OCI-LY7 (cell line): Measurements from ENCODE around the gene MKS1. TPM values are rescaled to one million over a fixed set of nuclear protein-coding genes. Genes with fewer than 3 reads are reported as not detected.

Experiments used
- BruUV-seq: library from RNA; stranded (reverse); fragments of 400-500 nt; replicated peaks from 2 replicates; lab custom pipeline; 2021; lab: Mats Ljungman, UMichigan
- CTCF ChIA-PET: fragments of 300-600 bp; sonication (Branson Sonifier 250); formaldehyde crosslinking; loops from one replicate; lab custom pipeline; 2022; ENCODE audit warnings: antibody characterized with exemption; ENCODE audit not compliant: unreplicated experiment; lab: Charles Lee
- POLR2A ChIA-PET: fragments of 300-600 bp; sonication (Branson Sonifier 250); formaldehyde crosslinking; loops from one replicate; lab custom pipeline; 2022; ENCODE audit warnings: antibody characterized with exemption; lab: Charles Lee
- DNase-seq: peaks from one replicate; pipeline ENCODE4 v3.0.0-alpha.2; 2015; ENCODE audit warnings: low spot score
- H2AFZ ChIP-seq: fragments of 200-600 bp; sonication (generic), shearing (Covaris generic); 2 replicates; pipeline ENCODE4 v1.6.1; 2014; ENCODE audit warnings: mild to moderate bottlenecking, antibody characterized with exemption, low read length, moderate library complexity
- H3K27ac ChIP-seq: fragments of 200-600 bp; sonication (generic); 2 replicates; pipeline ENCODE4 v1.5.1; 2014; ENCODE audit warnings: mixed run types, low read depth, mild to moderate bottlenecking, moderate library complexity, low read length, inconsistent platforms; ENCODE audit not compliant: poor library complexity, severe bottlenecking
- H3K36me3 ChIP-seq: fragments of 200-600 bp; sonication (generic); 2 replicates; pipeline ENCODE4 v1.6.1; 2014; ENCODE audit warnings: mild to moderate bottlenecking, antibody characterized with exemption, low read length, moderate library complexity, mixed read lengths; ENCODE audit not compliant: insufficient read depth
- H3K4me1 ChIP-seq: fragments of 200-600 bp; sonication (generic); 2 replicates; pipeline ENCODE4 v1.5.1; 2014; ENCODE audit warnings: mild to moderate bottlenecking, low read length; ENCODE audit not compliant: insufficient read depth, poor library complexity, severe bottlenecking
- H3K4me2 ChIP-seq: fragments of 200-600 bp; sonication (generic); 2 replicates; pipeline ENCODE4 v1.6.1; 2014; ENCODE audit warnings: mild to moderate bottlenecking, low read length
- H3K4me3 ChIP-seq: fragments of 200-600 bp; sonication (generic); 2 replicates; pipeline ENCODE4 v1.5.1; 2014; ENCODE audit warnings: mild to moderate bottlenecking, low read depth, low read length; ENCODE audit not compliant: poor library complexity, severe bottlenecking
- H3K79me2 ChIP-seq: fragments of 200-600 bp; sonication (generic); 2 replicates; pipeline ENCODE4 v1.6.1; 2016; ENCODE audit warnings: low read depth, mild to moderate bottlenecking, low read length, moderate library complexity, mixed read lengths; ENCODE audit not compliant: insufficient read depth
- H3K9me2 ChIP-seq: fragments of 200-600 bp; sonication (generic); 2 replicates; pipeline ENCODE4 v1.6.1; 2016; ENCODE audit warnings: mild to moderate bottlenecking, low read length, mixed read lengths; ENCODE audit not compliant: insufficient read depth
- H3K9me3 ChIP-seq: fragments of 200-600 bp; sonication (generic); 2 replicates; pipeline ENCODE4 v1.6.1; 2014; ENCODE audit warnings: mild to moderate bottlenecking, mixed run types, low read length, mixed read lengths
- H4K20me1 ChIP-seq: fragments of 200-600 bp; sonication (generic); 2 replicates; pipeline ENCODE4 v1.6.1; 2014; ENCODE audit warnings: mild to moderate bottlenecking, antibody characterized with exemption, low read length, moderate library complexity, mixed read lengths; ENCODE audit not compliant: insufficient read depth
- CTCF ChIP-seq: fragments of 200-600 bp; sonication (generic); conservative IDR thresholded peaks from 2 replicates; pipeline ENCODE4 v1.5.1; 2014; ENCODE audit warnings: mild to moderate bottlenecking, antibody characterized with exemption, low read length, moderate library complexity, mixed read lengths
- EZH2phosphoT487 ChIP-seq: fragments of 200-600 bp; sonication (generic); IDR thresholded peaks from 2 replicates; pipeline ENCODE4 v1.6.1; 2018; ENCODE audit warnings: low read depth, borderline replicate concordance, mild to moderate bottlenecking, mixed run types, antibody characterized with exemption, low read length, moderate library complexity, mixed read lengths
- intact Hi-C: fragments of 100-400 bp; cut with micrococcal nuclease; formaldehyde crosslinking; loops from one replicate; pipeline ENCODE4 v1.10.0; 2022; ENCODE audit not compliant: unreplicated experiment
- total RNA-seq, 2 experiments: library from RNA; depleted of rRNA in 1 of 2; stranded (reverse); fragments of >200 nt in 1 of 2; shearing (Covaris generic) in 1 of 2; gene quantifications; 2 replicates each; pipeline ENCODE4 v1.2.3, GENCODE V29; 2014 to 2022

MKS1 gene
- total RNA-seq, 2 experiments from 2014 or later = 0.69 to 26.9 TPM

- H2AFZ ChIP-seq = no peak overlapping the region
- CTCF ChIA-PET = no interaction called here
Measured at GRCh38 chr17:58189436-58190146, 29.5 kb downstream of the MKS1 start.

DNA sequence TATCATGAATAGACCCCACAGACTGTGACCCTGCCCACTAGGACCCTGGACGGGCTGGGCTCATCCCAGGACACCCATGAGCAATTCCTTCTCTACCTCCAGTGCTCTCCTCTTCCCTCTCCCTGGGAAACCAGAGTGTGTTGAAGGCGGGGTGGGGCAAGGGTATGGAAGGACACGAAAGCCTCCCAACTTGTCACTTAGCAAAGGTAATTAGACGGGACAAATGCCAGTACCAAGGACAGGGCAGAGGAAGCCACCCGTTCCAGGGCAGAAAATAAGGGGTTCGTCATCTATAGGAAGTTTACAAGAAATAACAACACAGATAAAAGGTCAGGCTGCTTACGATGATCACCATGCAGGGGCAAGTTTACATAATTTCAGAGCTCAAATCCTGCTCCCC lies 31.4 kb downstream of the MKS1 start:
- no peak overlapping the region for H3K4me3 ChIP-seq
- H2AFZ ChIP-seq = no peak overlapping the region
- peaks cover 16% of the 10 kb centered on the region for H3K4me1 ChIP-seq
- BruUV-seq = no TSS peak
- no peaks in the 10 kb centered on the region for H4K20me1 ChIP-seq
- H3K9me3 ChIP-seq = no peaks in the 10 kb centered on the region
- TF ChIP-seq EZH2phosphoT487 = no peak
- TF ChIP-seq CTCF = no peak
- H3K27ac ChIP-seq = no peak overlapping the region
- H3K79me2 ChIP-seq = no peaks in the 10 kb centered on the region
- intact Hi-C loops = no loop called here
- ChIA-PET POLR2A (no interaction called here), CTCF (no interaction called here)
- H3K9me2 ChIP-seq = no peaks in the 10 kb centered on the region
- no peaks in the 10 kb centered on the region for H3K36me3 ChIP-seq
- DNase-seq = no peak
- no peak overlapping the region for H3K4me2 ChIP-seq

More at GRCh38 chr17:58189436-58190146, 29.5 kb downstream of the MKS1 start:
- TF ChIP-seq EZH2phosphoT487 (no peak), CTCF (no peak)
- Histone ChIP-seq H3K36me3 (no peaks in the 10 kb centered on the region), H3K4me3 (no peak overlapping the region), H3K9me2 (no peaks in the 10 kb centered on the region), H4K20me1 (no peaks in the 10 kb centered on the region), H3K4me2 (no peak overlapping the region), H3K79me2 (no peaks in the 10 kb centered on the region), H3K27ac (no peak overlapping the region), H3K4me1 (peaks cover 16% of the 10 kb centered on the region), H3K9me3 (no peaks in the 10 kb centered on the region)
- intact Hi-C loops = no loop called here
- BruUV-seq = no TSS peak
- POLR2A ChIA-PET = no interaction called here
- no peak for DNase-seq

- Histone ChIP-seq H3K79me2 (no peaks in the 10 kb centered on the region), H3K9me2 (no peaks in the 10 kb centered on the region), H3K4me2 (no peak overlapping the region), H3K9me3 (no peaks in the 10 kb centered on the region), H3K36me3 (no peaks in the 10 kb centered on the region), H3K27ac (no peak overlapping the region), H2AFZ (no peak overlapping the region), H3K4me3 (no peak overlapping the region), H4K20me1 (no peaks in the 10 kb centered on the region), H3K4me1 (peaks cover 16% of the 10 kb centered on the region)
- TF ChIP-seq EZH2phosphoT487 (no peak), CTCF (no peak)
- BruUV-seq = no TSS peak
- ChIA-PET POLR2A (no interaction called here), CTCF (no interaction called here)
- intact Hi-C loops = no loop called here
- no peak for DNase-seq
Measured at GRCh38 chr17:58187063-58187462, 32.0 kb downstream of the MKS1 start.
